ENCODE data around the gene NCEH1. TPM values are rescaled to one million over a fixed set of nuclear protein-coding genes. Genes with fewer than 3 reads are reported as not detected.
"Not testable (repeated sequence)": the region's sequence is repeated elsewhere in the genome, so short reads cannot be mapped to it uniquely, and the experiment has no call there.

NCEH1 gene
- total and polyA plus RNA-seq, 5 donors from 2014 or later: 0.43 to 2.1 (median 0.62) TPM

DNA sequence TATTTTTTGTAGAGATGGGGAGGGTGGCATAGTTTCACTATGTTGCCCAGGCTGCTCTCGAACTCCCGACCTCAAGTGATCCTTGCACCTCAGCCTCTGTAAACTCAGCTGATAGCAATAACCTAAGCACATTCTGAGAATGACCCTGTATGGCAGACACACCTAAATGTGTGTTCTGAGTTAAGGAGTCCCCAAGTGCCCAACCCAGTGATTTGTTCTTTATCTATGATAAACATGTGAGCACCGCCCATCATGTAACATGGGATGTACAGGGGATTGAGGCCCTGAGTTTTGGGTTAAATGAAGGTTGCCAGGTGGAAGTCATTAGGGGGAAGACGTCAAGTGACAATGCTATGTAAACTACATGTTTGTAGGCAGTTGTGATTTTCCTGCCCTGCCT lies 5.7 kb downstream of the NCEH1 start:
- Mint-ChIP-seq H3K4me3 (no peak overlapping the region), H3K4me1 (peaks cover 0 to 16% (median 14%) of the 10 kb centered on the region in 4 donors), H3K36me3 (peaks cover 3% of the 10 kb centered on the region), H3K9me3 (no peaks in the 10 kb centered on the region), H3K27me3 (no peaks in the 10 kb centered on the region), H3K27ac (no peak overlapping the region)
- Histone ChIP-seq H3K36me3 (ENCODE audit: control insufficient read depth, insufficient read depth, low read length) (no peaks in the 10 kb centered on the region), H3K9me3 (ENCODE audit: control insufficient read depth in 2 of 2, low read length in 2 of 2) (no peaks in the 10 kb centered on the region), H3K4me3 (ENCODE audit: low read depth, low read length) (no peak overlapping the region), H3K27me3 (ENCODE audit: control insufficient read depth, insufficient read depth, low read length) (no peaks in the 10 kb centered on the region), H3K4me1 (ENCODE audit: control insufficient read depth, insufficient read depth, low read length, poor library complexity, severe bottlenecking) (peaks cover 10% of the 10 kb centered on the region), H3K27ac (ENCODE audit: insufficient read depth, low read length, poor library complexity, severe bottlenecking) (no peak overlapping the region)
- ATAC-seq (ENCODE audit: low read depth in 2 of 2): no peak
- no peak for DNase-seq

DNA sequence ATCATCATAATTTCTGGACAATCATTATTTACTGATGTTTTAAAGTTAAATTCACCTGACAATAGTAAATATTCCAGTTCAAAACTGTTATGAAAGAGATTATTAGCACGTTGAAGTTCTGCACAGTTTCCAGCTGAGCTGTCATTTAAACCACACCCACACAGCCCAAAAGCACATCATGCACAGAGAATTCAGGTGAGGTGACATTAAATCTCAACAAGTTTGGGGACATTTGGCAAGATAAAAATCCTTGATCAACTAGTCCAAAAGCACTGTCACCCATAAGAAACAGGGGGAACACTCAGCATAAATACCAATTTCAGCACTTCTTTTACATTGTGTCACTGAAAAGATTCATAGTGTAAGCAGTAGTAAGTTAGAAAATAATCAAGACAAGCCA lies 6.9 kb downstream of the NCEH1 start:
- H3K4me3 Mint-ChIP-seq: no peak overlapping the region
- no peak for ATAC-seq (ENCODE audit: low read depth in 2 of 2)

DNA sequence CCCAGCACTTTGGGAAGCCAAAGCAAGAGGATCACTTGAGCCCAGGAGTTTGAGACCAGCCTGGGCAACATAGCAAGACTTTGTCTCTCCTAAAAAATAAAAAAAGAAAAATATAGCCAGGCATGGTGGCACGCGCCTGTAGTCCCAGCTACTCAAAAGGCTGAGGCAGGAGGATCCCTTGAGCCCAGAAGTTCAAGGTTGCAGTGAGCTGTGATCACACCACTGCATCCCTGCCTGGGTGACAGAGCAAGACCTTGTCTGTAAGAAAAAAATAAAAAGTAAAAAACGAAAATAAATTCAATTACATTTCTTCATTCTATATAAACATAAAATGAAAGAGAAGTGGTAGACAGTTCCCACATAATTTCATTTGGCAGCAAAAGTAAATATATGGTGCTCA lies 8.1 kb downstream of the NCEH1 start:
- H3K27me3 ChIP-seq (ENCODE audit: control insufficient read depth, insufficient read depth, low read length); H3K9me3 Mint-ChIP-seq; H3K9me3 ChIP-seq (ENCODE audit: control insufficient read depth in 2 of 2, low read length in 2 of 2); H3K36me3 ChIP-seq (ENCODE audit: control insufficient read depth, insufficient read depth, low read length); H3K27ac Mint-ChIP-seq; H3K4me3 ChIP-seq (ENCODE audit: low read depth, low read length); H3K27ac ChIP-seq (ENCODE audit: insufficient read depth, low read length, poor library complexity, severe bottlenecking); H3K27me3 Mint-ChIP-seq; H3K4me3 Mint-ChIP-seq; H3K36me3 Mint-ChIP-seq; DNase-seq; ATAC-seq (ENCODE audit: low read depth in 2 of 2); H3K4me1 ChIP-seq (ENCODE audit: control insufficient read depth, insufficient read depth, low read length, poor library complexity, severe bottlenecking): not testable (repeated sequence)
- peaks cover 0 to 11% (median 3%) of the 10 kb centered on the region in 4 donors for H3K4me1 Mint-ChIP-seq

More for the DNA sequence above, 6.9 kb downstream of the NCEH1 start:
- no peaks in the 10 kb centered on the region for H3K36me3 ChIP-seq (ENCODE audit: control insufficient read depth, insufficient read depth, low read length)
- H3K4me1 Mint-ChIP-seq: peaks cover 0 to 9% (median 4%) of the 10 kb centered on the region in 4 donors
- no peaks in the 10 kb centered on the region for H3K9me3 ChIP-seq (ENCODE audit: control insufficient read depth in 2 of 2, low read length in 2 of 2)
- H3K4me3 ChIP-seq (ENCODE audit: low read depth, low read length): no peak overlapping the region
- no peaks in the 10 kb centered on the region for H3K9me3 Mint-ChIP-seq
- H3K27me3 ChIP-seq (ENCODE audit: control insufficient read depth, insufficient read depth, low read length): no peaks in the 10 kb centered on the region
- H3K36me3 Mint-ChIP-seq: peaks cover 3% of the 10 kb centered on the region
- no peak for DNase-seq
- no peak overlapping the region for H3K27ac Mint-ChIP-seq
- H3K4me1 ChIP-seq (ENCODE audit: control insufficient read depth, insufficient read depth, low read length, poor library complexity, severe bottlenecking): no peaks in the 10 kb centered on the region
- no peaks in the 10 kb centered on the region for H3K27me3 Mint-ChIP-seq
- H3K27ac ChIP-seq (ENCODE audit: insufficient read depth, low read length, poor library complexity, severe bottlenecking): no peak overlapping the region

DNA sequence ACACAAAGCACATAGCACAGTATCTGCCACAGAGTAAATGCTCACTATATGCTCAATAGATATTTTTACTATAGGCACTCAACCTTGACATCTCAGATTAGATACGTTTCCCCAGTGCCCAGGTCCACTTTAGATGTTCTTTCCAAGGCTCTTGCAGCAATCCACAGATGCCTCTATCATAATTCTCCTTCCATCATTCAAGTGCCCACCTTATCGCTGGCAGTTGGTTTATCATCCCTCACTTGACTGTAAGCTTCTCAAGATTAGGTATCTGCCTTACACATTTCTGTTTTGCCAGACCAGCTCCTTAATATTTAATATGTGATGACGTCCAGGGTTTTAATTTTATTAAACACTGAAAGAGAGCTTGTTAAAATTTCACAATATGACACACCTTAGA lies 8.6 kb downstream of the NCEH1 start:
- Mint-ChIP-seq H3K4me1 (peaks cover 0 to 11% (median 3%) of the 10 kb centered on the region in 4 donors), H3K27me3 (no peaks in the 10 kb centered on the region), H3K9me3 (no peaks in the 10 kb centered on the region), H3K4me3 (no peak overlapping the region), H3K36me3 (peaks cover 3% of the 10 kb centered on the region), H3K27ac (no peak overlapping the region)
- no peaks in the 10 kb centered on the region for H3K9me3 ChIP-seq (ENCODE audit: control insufficient read depth in 2 of 2, low read length in 2 of 2)
- H3K36me3 ChIP-seq (ENCODE audit: control insufficient read depth, insufficient read depth, low read length): no peaks in the 10 kb centered on the region
- H3K27me3 ChIP-seq (ENCODE audit: control insufficient read depth, insufficient read depth, low read length): no peaks in the 10 kb centered on the region
- DNase-seq (no peak), ATAC-seq (ENCODE audit: low read depth in 2 of 2) (no peak)
- no peak overlapping the region for H3K27ac ChIP-seq (ENCODE audit: insufficient read depth, low read length, poor library complexity, severe bottlenecking)
- no peak overlapping the region for H3K4me3 ChIP-seq (ENCODE audit: low read depth, low read length)
- no peaks in the 10 kb centered on the region for H3K4me1 ChIP-seq (ENCODE audit: control insufficient read depth, insufficient read depth, low read length, poor library complexity, severe bottlenecking)

DNA sequence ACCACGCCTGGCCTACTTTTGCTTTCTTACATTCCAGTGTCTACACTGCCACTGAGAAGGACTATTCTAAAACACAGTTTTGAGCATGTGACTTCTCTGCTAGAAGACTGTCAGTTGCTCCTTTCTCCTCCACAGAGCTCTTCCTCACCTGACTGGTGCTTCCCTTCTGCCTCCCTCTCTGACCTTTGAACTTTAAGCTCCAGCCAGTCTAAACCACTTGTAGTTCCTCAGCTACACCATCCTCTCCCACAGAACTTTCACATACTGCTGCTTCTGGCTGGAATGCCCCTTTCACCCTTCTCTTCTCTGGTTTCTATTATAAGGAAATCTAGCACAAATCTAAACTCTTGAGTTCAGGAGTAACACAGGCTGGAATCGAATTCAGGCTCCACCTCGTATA lies 9.1 kb downstream of the NCEH1 start:
- H3K36me3 ChIP-seq (ENCODE audit: control insufficient read depth, insufficient read depth, low read length): no peaks in the 10 kb centered on the region
- no peak overlapping the region for H3K4me3 ChIP-seq (ENCODE audit: low read depth, low read length)
- DNase-seq (no peak), ATAC-seq (ENCODE audit: low read depth in 2 of 2) (no peak)
- H3K9me3 ChIP-seq (ENCODE audit: control insufficient read depth in 2 of 2, low read length in 2 of 2): no peaks in the 10 kb centered on the region
- H3K27me3 Mint-ChIP-seq: no peaks in the 10 kb centered on the region
- H3K27ac Mint-ChIP-seq: no peak overlapping the region
- no peak overlapping the region for H3K27ac ChIP-seq (ENCODE audit: insufficient read depth, low read length, poor library complexity, severe bottlenecking)
- peaks cover 3% of the 10 kb centered on the region for H3K36me3 Mint-ChIP-seq
- no peaks in the 10 kb centered on the region for H3K27me3 ChIP-seq (ENCODE audit: control insufficient read depth, insufficient read depth, low read length)
- H3K4me1 ChIP-seq (ENCODE audit: control insufficient read depth, insufficient read depth, low read length, poor library complexity, severe bottlenecking): no peaks in the 10 kb centered on the region
- H3K9me3 Mint-ChIP-seq: no peaks in the 10 kb centered on the region
- no peak overlapping the region for H3K4me3 Mint-ChIP-seq
- peaks cover 0 to 11% (median 3%) of the 10 kb centered on the region in 4 donors for H3K4me1 Mint-ChIP-seq

DNA sequence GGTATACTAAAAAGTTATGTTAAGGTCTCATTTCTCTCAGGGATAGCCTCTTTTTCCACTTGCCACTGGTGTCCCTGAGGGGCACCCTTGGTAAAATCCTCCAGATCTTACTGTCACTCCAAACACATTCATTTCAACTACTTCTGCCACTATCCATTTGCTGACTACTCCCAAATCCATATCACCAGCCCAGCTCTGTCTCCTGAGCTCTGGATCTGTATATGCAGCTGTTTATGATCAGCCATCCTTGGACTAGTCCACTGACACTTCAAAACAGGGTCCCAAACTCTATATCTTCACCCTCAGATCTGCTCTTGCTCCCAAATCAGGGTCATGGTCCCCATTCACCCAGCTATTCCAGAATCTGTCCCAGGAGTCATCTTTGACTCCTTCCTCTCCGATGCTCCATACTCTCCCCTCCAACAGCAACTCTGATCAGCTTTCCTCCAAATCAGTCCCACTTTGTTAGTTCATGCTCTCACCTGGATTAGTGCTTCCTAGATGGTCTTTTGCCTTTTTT lies 9.9 kb downstream of the NCEH1 start:
- DNase-seq (no peak), ATAC-seq (ENCODE audit: low read depth in 2 of 2) (no peak)
- Mint-ChIP-seq H3K27ac (no peak overlapping the region), H3K27me3 (no peaks in the 10 kb centered on the region), H3K4me3 (no peak overlapping the region), H3K4me1 (peaks cover 0 to 11% (median 3%) of the 10 kb centered on the region in 4 donors), H3K36me3 (peaks cover 3% of the 10 kb centered on the region), H3K9me3 (no peaks in the 10 kb centered on the region)
- Histone ChIP-seq H3K4me1 (ENCODE audit: control insufficient read depth, insufficient read depth, low read length, poor library complexity, severe bottlenecking) (no peaks in the 10 kb centered on the region), H3K36me3 (ENCODE audit: control insufficient read depth, insufficient read depth, low read length) (no peaks in the 10 kb centered on the region), H3K4me3 (ENCODE audit: low read depth, low read length) (no peak overlapping the region), H3K9me3 (ENCODE audit: control insufficient read depth in 2 of 2, low read length in 2 of 2) (no peaks in the 10 kb centered on the region), H3K27me3 (ENCODE audit: control insufficient read depth, insufficient read depth, low read length) (no peaks in the 10 kb centered on the region), H3K27ac (ENCODE audit: insufficient read depth, low read length, poor library complexity, severe bottlenecking) (no peak overlapping the region)

DNA sequence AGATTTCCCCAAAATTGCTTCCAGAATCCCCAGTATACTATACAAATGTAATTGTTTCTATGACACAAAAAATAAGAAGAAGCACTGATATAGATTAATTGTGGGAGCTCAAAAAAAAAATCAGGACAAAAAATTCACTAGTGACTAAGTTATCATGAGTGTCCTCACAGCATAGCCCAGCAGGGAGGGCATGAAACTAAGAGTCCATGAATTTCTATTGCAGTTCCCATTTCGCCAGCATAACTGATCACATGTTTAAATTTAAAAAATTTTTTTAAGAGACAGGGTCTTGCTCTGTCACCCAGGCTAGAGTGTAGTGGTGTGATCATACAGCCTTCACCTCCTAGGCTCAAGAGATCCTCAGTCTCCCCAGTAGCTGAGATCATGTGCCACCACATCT lies 10.6 kb downstream of the NCEH1 start:
- H3K4me3 ChIP-seq (ENCODE audit: low read depth, low read length): no peak overlapping the region
- no peaks in the 10 kb centered on the region for H3K36me3 ChIP-seq (ENCODE audit: control insufficient read depth, insufficient read depth, low read length)
- peaks cover 3% of the 10 kb centered on the region for H3K36me3 Mint-ChIP-seq
- ATAC-seq (ENCODE audit: low read depth in 2 of 2) (no peak), DNase-seq (no peak)
- H3K4me3 Mint-ChIP-seq: no peak overlapping the region
- no peaks in the 10 kb centered on the region for H3K27me3 ChIP-seq (ENCODE audit: control insufficient read depth, insufficient read depth, low read length)
- H3K4me1 ChIP-seq (ENCODE audit: control insufficient read depth, insufficient read depth, low read length, poor library complexity, severe bottlenecking): no peaks in the 10 kb centered on the region
- H3K27ac Mint-ChIP-seq: no peak overlapping the region
- no peaks in the 10 kb centered on the region for H3K9me3 Mint-ChIP-seq
- H3K4me1 Mint-ChIP-seq: peaks cover 0 to 11% (median 3%) of the 10 kb centered on the region in 4 donors
- H3K27me3 Mint-ChIP-seq: no peaks in the 10 kb centered on the region
- no peak overlapping the region for H3K27ac ChIP-seq (ENCODE audit: insufficient read depth, low read length, poor library complexity, severe bottlenecking)
- H3K9me3 ChIP-seq (ENCODE audit: control insufficient read depth in 2 of 2, low read length in 2 of 2): no peaks in the 10 kb centered on the region

DNA sequence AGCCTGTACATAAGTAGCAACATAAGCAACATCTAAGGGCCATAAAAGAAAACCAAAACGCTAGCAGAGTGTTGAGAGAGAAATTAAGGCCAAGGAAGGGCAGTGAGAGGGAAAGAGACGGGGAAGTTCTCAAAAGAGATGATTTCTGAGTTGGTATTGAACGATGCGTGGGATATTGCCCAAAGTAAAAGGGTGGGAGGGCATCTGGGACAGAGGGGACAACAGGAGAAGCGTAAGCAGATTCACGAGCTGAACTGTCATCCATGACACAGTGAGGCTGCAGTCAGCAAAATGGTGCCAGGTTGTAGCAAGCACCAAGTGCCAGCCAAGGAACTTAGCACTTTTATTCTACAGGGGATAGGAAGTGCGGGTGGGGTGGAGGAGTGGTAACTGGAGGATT lies 11.8 kb downstream of the NCEH1 start:
- no peaks in the 10 kb centered on the region for H3K9me3 ChIP-seq (ENCODE audit: control insufficient read depth in 2 of 2, low read length in 2 of 2)
- H3K4me3 Mint-ChIP-seq: no peak overlapping the region
- peaks cover 7% of the 10 kb centered on the region for H3K36me3 Mint-ChIP-seq
- no peak for DNase-seq
- no peaks in the 10 kb centered on the region for H3K36me3 ChIP-seq (ENCODE audit: control insufficient read depth, insufficient read depth, low read length)
- no peak overlapping the region for H3K27ac ChIP-seq (ENCODE audit: insufficient read depth, low read length, poor library complexity, severe bottlenecking)
- H3K4me1 ChIP-seq (ENCODE audit: control insufficient read depth, insufficient read depth, low read length, poor library complexity, severe bottlenecking): no peaks in the 10 kb centered on the region
- ATAC-seq (ENCODE audit: low read depth in 2 of 2): no peak
- H3K9me3 Mint-ChIP-seq: peaks cover 0 to 3% (median 0%) of the 10 kb centered on the region in 7 donors
- H3K4me3 ChIP-seq (ENCODE audit: low read depth, low read length): no peak overlapping the region
- H3K4me1 Mint-ChIP-seq: peaks cover 0 to 10% (median 3%) of the 10 kb centered on the region in 4 donors
- H3K27me3 Mint-ChIP-seq: no peaks in the 10 kb centered on the region
- H3K27ac Mint-ChIP-seq: no peak overlapping the region
- H3K27me3 ChIP-seq (ENCODE audit: control insufficient read depth, insufficient read depth, low read length): no peaks in the 10 kb centered on the region
